Right lung (tissue), 5 donors: ENCODE data around the gene HBD. TPM values are rescaled to one million over a fixed set of nuclear protein-coding genes. Genes with fewer than 3 reads are reported as not detected.

Source experiments
- DNase-seq, 2 donors: peaks; one replicate each; pipeline ENCODE4 v3.0.0-alpha.2; 2013
- polyA plus RNA-seq, 5 donors: library from polyadenylated mRNA; unstranded; fragments of 120-200 nt; gene quantifications; one replicate each; pipeline versions ENCODE4 v1.2.1 to v1.2.3, GENCODE V29; 2013; ENCODE audit warnings: inconsistent platforms in 1 of 5, low replicate concordance in 1 of 5; ENCODE audit not compliant: insufficient read length in 5 of 5, insufficient read depth in 1 of 5

HBD gene
- polyA plus RNA-seq, 5 donors = 0.53 to 1.7 (median 0.76) TPM

DNA sequence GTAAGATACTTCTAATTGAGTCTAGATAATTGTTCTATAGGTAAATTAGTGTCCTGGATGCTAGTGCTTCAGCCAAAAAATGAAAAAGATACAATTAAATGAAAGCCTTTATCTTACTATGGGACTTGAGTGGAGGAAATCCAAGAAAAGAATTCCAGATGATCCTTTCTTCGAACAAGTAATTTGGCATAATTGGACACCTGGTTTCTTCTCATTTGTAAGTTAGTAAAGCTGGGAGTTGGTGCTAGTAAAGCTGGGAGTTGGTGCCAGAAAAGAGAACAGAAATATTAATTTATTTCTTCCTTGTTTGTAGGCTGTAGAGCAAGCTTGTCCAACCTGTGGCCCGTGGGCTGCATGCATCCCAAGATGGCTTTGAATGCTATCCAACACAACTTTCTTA, 46.1 kb downstream of the HBD start:
- no peak for DNase-seq

Other genes with a start within 250 kb of the HBD start
- gene OR51L1, start 239.6 kb downstream of the HBD start, polyA plus RNA-seq = under 1 TPM; 0.01 to 0.04 (median 0.04) TPM
- not detected for gene OR52J3, start 188.0 kb downstream of the HBD start, polyA plus RNA-seq
- gene OR52E2, start 174.9 kb downstream of the HBD start, polyA plus RNA-seq = not detected
- gene OR52E1, start 164.9 kb downstream of the HBD start, polyA plus RNA-seq = not detected
- not detected for gene OR52A5, start 96.1 kb downstream of the HBD start, polyA plus RNA-seq
- under 1 TPM in 4 of 5 donors, not detected in 1; 0.01 to 0.04 (median 0.03) TPM for gene OR52A1, start 79.7 kb downstream of the HBD start, polyA plus RNA-seq
- gene OR51V1, start 33.8 kb downstream of the HBD start, polyA plus RNA-seq = not detected
- gene HBB, start 7.4 kb downstream of the HBD start, polyA plus RNA-seq = 100 to 1,000 TPM; 224 to 542 (median 306) TPM
- 1,000 to 10,000 TPM in 2 of 5 donors, 10 to 100 TPM in 2, 1 to 10 TPM in 1; 5.7 to 2,030 (median 15.8) TPM for gene HBG1, start 15.4 kb upstream of the HBD start, polyA plus RNA-seq
- 1,000 to 10,000 TPM; 2,971 to 7,439 (median 4,881) TPM for gene HBG2, start 20.3 kb upstream of the HBD start, polyA plus RNA-seq
- gene HBE1, start 35.5 kb upstream of the HBD start, polyA plus RNA-seq = 10 to 100 TPM in 3 of 5 donors, 1 to 10 TPM in 2; 6.2 to 50.3 (median 10.6) TPM
- gene OR51B4, start 67.5 kb upstream of the HBD start, polyA plus RNA-seq = under 1 TPM; 0.18 to 0.72 (median 0.38) TPM
- under 1 TPM in 2 of 5 donors, not detected in 3; 0.16 to 0.32 TPM for gene OR51B2, start 89.8 kb upstream of the HBD start, polyA plus RNA-seq
- gene OR51B5, start 109.0 kb upstream of the HBD start, polyA plus RNA-seq = 1 to 10 TPM in 1 of 5 donors, under 1 TPM in 4; 0.27 to 1.3 (median 0.53) TPM
- gene OR51B6, start 117.0 kb upstream of the HBD start, polyA plus RNA-seq = under 1 TPM in 1 of 5 donors, not detected in 4; 0.16 TPM
- under 1 TPM in 4 of 5 donors, not detected in 1; 0.06 to 0.13 (median 0.10) TPM for gene OR51M1, start 149.3 kb upstream of the HBD start, polyA plus RNA-seq
- gene OR51Q1, start 187.6 kb upstream of the HBD start, polyA plus RNA-seq = not detected
- gene OR51I1, start 207.0 kb upstream of the HBD start, polyA plus RNA-seq = not detected
- not detected for gene OR51I2, start 214.8 kb upstream of the HBD start, polyA plus RNA-seq